ENCODE data around the gene DBNL.

Gene DBNL

DNA sequence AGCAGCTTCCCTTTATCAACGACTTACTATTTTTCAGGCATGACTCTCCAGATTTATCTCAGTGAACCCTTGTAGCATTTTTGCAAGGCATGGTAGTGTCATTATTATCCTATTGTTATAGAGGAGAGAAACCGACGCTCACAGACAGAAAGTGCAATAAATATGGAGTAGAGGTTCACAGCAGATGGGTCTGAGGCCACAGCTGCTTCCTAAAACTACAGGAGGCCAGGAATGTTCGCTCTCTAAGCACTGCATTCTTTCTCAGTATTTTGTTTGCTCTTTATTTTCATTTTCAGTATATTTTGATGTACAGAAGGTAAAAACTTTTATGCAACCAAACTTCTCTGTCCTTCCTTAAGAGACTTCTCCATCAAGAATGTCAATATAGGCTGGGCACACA is 55.2 kb downstream of the DBNL start:
- no peak for DNase-seq (ENCODE audit: low read depth)

DNA sequence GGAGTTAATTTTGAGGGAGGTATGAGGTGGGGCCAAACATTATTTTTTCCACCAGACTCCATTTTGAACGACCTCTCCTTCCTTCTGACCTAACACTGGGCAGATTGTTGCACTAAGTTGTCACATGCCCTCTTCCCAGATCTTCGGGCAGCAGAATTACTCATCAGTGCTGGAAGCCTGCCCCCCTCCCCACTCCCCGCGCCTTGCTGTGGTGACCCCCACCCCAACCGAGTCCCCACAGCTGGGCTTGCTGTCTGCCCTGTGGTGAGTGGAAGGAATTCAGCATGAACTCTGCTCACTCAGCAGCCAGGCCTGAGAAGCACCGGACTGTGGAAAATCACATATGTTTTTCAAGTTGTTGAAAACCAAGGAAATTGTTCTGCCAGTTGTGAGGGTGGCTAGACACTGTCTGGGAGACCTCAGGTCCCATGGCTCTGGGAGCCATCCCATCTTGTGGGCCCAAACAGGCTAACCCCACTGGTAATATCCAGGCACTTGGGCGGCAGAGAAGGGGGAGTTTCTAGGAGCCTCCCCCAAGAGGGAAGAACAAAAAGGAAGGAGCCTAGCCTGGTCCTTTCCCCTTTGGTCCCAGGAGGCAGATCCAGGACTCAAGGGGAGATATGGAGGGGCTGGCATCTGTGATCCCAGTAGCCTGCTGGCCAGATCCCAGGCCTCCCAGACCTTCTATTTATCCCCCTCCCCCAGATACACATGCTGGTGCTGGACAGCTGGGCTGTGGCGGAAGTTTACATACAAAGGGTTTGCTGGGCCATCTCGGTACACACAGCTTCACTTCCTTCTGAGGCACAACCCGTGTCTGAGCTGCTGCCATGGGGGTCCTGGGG is 56.2 kb downstream of the DBNL start:
- DNase-seq (ENCODE audit: low read depth) = no peak

DNA sequence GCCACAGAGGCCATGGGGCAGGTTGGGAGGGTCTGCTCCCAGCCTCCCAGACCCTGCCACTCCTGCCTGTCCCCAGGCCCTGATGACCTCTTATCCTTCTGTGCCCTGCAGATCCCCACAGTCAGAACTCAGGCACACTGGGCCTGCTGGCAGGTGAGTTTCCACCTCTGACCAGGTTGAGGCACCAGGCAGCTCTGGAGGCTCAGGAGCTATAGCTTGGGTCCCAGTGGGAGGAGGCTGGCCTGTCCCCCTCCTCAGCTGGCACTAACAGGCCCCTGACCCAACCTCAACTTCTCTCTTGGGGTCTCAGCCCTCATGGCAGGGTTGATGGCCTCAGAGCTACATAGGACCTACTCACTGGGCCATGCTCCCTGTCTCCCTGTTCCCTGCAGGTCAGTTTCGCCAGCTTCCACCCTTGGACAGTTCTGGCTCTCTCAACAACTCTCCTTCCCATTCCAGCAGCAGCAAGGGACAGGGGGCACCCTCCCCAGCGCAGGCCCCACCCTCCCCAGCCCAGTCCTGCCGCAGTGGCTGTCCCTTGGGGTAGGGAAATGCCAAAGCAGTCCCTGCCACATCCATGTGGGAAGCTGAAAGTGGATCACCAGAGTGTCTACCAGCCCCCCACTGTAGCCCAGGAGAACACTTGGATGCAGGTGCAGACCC is 56.9 kb downstream of the DBNL start:
- no peak for DNase-seq (ENCODE audit: low read depth)

GRCh38 chr7:44101966-44102845 is 57.7 kb downstream of the DBNL start:
- no peak for DNase-seq (ENCODE audit: low read depth)

DNA sequence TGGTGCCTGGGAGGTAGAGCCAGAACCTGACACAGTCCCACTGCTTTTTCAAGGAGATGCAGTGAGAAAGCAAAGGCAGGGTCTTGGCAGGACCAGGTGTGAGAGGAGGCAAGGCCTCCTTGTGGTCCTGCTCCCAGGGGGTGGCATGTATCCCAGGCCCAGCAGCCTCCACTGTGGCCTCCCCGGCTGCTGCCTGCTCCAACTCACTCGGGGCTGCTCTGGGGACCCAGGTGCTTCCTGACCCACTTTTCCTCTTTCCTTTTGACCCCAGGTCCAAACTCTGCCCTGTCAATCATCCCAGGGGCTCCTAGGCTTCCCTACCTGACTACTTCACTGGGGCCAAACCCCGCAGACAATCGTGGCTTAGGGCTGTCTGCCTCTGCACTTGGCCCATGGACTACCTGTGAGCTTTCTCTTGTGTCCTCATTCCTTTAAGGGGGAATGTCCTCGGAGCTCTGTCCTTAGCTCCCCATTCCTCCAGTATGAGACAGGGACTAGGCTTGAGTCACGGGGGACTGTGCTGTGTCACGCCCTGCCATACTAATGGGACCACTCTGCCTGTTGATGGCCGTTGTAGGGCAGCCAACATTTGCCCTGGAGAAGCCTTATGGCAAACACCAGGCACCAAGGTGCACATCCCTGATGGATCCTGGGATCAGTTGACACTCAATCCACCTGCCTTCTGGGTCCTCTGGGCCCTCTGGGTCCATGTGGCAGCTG is 58.5 kb downstream of the DBNL start:
- no peak for DNase-seq (ENCODE audit: low read depth)

GRCh38 chr7:44103566-44103922 is 59.0 kb downstream of the DBNL start:
- DNase-seq (ENCODE audit: low read depth) = no peak

- DNase-seq (ENCODE audit: low read depth) = no peak
Observed at GRCh38 chr7:44103923-44104859, 59.7 kb downstream of the DBNL start, which contains the start of gene AEBP1. AEBP1 (plus strand) TSS chr7:44104345; CDS start chr7:44104666, 321 bp downstream.

- DNase-seq (ENCODE audit: low read depth) = no peak
Observed at GRCh38 chr7:44104860-44105771, 60.6 kb downstream of the DBNL start.

DNA sequence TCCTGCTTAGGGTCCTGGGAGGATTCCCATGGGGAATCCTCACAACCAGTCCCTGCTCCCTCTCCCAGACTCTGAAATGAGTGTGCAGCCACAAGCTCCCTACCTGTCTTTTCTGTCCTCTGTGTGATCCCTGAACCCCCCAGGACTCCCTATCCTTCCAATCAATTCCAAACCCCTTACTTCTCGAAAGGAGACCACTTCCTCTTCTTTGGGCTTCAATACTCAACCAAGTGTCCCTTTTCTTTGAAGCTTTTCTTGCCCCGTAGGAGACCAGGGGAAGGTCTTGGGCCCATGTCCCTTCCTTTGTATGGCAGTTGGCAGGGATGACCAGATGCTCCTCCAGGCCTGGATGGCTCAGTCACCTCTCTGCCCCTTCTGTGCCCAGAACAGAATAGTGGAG is 61.3 kb downstream of the DBNL start:
- no peak for DNase-seq (ENCODE audit: low read depth)

GRCh38 chr7:44106311-44107065 is 62.0 kb downstream of the DBNL start:
- no peak for DNase-seq (ENCODE audit: low read depth)

- no peak for DNase-seq (ENCODE audit: low read depth)
Observed at GRCh38 chr7:44107116-44107960, 62.8 kb downstream of the DBNL start.

DNA sequence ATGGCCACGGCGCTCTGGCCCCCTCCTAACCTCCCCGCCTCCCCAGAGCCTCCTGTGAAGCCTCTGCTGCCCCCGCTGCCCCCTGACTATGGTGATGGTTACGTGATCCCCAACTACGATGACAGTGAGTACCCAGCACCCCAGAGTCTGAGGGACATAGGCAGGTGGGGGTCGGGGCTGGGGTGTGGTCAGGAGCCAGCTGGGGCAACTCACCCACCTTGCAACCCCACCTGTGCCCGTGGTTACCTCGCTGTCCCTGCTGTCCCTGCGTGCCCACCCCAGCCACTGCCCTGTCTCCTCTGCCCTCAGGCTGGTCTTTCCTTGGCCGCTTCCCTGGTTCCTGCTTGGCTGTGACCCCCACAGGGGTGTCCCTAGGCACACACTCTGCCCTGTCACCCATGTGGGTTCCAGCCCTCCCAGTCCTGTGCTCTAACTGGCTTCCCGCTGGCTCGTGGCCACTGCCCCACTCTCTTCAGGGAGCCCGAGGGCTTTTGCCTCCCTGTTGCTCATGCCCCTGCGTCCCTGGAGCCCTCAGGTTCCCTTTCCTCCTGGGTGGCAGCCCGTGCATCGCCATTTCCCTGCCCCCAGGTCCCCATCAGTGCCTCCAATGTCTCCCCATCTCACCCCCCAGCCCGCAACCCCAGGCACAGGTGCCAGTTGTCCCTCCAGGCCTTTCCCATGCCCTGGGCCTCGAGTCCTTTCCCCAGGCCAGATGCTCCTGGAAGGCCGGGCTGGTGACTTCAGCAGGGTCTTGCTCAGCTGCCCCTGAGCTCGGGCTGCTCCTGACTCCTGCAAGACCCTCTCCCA is 63.7 kb downstream of the DBNL start:
- no peak for DNase-seq (ENCODE audit: low read depth)

GRCh38 chr7:44108768-44109750 is 64.6 kb downstream of the DBNL start:
- DNase-seq (ENCODE audit: low read depth) = no peak

- DNase-seq (ENCODE audit: low read depth) = no peak
Observed at GRCh38 chr7:44109991-44110390, 65.5 kb downstream of the DBNL start.

DNA sequence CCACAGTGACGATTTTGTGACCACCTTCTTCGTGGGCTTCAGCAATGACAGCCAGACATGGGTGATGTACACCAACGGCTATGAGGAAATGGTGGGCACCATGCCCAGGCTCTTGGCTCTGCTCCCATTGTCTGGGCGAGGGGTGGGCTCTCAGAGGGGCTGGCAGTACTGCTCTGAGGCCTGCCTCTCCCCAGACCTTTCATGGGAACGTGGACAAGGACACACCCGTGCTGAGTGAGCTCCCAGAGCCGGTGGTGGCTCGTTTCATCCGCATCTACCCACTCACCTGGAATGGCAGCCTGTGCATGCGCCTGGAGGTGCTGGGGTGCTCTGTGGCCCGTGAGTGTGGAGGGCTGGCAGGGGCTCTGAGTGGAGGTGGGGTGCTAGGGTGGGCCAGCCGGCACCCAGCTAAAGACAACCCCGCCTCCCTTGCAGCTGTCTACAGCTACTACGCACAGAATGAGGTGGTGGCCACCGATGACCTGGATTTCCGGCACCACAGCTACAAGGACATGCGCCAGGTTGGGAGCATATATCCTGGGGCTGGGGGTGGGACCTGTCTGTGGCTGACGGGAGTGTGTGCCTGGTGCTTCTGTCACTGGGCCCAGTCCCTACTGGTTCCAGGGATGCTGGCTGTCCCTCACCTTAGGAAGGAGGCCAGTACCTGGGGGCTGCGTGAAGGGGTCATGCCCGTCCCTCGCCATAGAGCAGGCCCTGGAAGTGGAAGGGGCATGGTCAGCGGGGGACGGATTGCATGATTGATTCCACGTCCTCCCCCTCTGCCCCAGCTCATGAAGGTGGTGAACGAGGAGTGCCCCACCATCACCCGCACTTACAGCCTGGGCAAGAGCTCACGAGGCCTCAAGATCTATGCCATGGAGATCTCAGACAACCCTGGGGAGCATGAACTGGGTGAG is 66.5 kb downstream of the DBNL start:
- no peak for DNase-seq (ENCODE audit: low read depth)
